Glomerular visceral epithelial cell (primary cell): ENCODE results near the gene SORCS1.

Experiments used
- DNase-seq: peaks from one replicate; pipeline ENCODE4 v3.0.0-alpha.2; 2016; ENCODE audit errors: extremely low spot score

Gene SORCS1

DNA sequence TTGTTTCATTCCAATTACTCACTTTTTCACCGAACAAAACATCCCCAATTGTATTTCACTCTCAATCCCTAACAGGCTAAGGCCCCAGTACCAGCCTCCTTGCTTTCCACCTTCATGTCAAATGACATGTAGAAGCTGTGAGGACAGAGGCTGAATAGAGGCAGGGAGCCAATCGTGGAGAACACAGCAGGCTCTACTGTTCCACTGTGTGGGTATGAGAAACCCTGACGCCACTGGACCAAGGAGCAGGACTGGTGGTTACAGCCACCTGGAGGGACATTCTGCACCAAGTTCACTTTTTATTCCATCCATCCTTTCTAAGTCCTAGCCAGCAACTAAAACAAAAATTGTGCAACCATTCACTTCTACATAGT is 502.8 kb downstream of the SORCS1 start:
- no peak for DNase-seq

DNA sequence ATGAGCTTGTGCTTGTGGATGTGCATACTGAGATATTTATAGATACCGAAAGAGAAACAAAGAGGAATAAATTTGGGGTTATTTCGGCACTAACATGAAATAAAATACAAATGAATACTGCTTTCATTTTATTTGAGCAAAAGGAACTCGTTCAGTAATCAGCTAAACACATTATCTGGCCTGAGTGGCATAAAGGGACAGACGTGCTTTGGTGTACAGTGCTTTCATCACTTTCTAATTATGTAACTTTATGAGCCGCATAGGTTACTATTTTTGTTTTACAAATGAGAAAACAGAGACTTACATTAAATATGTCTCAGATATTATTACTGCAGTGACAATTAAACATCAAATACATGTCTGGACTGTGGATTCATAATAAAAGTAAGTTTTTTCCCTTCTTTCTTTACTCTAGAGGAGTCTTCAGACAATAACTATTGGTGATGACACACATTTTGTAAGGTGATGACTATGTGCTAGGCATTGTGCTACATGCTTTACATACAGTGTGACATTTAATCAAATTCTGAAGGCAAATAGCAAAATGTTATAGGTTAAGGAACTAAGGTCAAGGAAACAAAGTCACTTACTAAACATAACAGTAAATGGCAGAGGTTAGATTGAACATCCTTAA is 503.3 kb downstream of the SORCS1 start:
- DNase-seq, result no peak

DNA sequence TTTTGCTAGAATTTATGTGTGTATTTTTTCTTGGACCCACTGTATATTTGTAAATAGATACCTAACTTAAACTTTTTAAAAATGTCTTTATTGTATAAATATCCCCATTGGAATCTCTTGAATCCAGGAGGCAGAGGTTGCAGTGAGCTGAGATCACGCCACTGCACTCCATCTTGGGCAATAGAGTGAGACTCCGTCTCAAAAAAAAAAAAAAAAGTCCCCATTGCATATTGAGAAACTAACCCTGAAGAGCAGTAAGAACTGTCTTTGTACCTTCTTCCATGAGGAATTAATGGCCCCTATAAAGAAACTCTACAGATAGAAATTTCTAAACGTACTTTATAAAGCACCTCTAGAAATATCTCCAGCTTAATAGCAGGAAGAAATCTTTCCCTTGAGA is 504.0 kb downstream of the SORCS1 start:
- DNase-seq, result no peak

DNA sequence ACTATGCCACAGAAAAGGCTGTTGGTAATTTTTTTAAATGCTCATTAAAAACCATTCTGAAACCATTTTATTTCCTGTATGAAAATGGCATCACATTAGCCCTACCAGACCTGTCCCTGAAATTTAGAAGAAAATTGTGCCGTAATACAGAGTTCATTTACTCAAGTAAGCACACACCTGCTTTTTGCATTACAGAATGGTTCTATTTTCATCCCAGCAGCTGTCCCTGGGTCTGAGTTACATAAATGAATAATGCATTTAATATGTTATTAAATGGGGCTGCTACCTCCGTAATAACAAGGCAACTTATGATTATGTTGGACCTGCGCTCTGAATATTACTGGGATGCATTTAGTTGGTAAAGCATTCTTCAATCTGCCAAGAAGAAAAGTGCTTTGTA is 508.9 kb downstream of the SORCS1 start:
- DNase-seq, result no peak

DNA sequence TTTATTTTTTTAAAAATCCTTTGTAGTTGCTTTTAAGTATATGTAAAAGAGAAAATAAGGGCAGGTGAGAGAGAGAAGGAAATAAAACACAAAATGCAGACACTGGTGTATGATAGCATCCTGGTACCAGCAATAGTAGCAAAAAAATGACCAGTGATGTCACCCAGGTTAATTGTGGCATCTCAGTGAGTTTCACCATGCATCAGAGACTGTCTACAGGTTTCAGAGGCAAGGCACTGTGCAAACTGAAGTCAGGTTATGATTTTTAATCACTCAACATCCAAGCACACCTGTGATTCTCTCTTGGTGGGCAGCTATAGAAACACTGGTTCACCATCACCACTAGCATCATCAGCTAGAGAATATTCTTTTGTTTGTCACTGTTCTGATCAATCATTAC is 509.3 kb downstream of the SORCS1 start:
- DNase-seq, result no peak

DNA sequence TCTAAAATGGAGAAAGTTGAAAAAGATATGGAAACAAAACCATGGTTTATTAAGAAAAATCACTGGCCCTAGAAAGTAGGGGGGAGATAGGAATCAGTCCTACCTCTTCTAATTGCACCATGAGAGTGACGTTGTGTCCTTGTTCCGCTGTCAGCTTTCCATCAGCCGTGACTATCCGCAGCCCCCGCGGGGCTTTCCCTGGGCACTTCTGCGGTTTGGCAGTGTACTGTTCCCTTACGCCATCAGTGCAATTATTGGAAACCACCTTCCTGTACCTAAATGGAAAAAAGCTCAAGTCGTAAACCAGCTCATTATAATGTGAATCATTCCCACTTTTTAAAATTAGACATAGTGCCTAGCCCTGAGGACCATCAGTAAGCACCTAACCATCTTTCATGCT is 512.2 kb downstream of the SORCS1 start:
- no peak for DNase-seq

DNA sequence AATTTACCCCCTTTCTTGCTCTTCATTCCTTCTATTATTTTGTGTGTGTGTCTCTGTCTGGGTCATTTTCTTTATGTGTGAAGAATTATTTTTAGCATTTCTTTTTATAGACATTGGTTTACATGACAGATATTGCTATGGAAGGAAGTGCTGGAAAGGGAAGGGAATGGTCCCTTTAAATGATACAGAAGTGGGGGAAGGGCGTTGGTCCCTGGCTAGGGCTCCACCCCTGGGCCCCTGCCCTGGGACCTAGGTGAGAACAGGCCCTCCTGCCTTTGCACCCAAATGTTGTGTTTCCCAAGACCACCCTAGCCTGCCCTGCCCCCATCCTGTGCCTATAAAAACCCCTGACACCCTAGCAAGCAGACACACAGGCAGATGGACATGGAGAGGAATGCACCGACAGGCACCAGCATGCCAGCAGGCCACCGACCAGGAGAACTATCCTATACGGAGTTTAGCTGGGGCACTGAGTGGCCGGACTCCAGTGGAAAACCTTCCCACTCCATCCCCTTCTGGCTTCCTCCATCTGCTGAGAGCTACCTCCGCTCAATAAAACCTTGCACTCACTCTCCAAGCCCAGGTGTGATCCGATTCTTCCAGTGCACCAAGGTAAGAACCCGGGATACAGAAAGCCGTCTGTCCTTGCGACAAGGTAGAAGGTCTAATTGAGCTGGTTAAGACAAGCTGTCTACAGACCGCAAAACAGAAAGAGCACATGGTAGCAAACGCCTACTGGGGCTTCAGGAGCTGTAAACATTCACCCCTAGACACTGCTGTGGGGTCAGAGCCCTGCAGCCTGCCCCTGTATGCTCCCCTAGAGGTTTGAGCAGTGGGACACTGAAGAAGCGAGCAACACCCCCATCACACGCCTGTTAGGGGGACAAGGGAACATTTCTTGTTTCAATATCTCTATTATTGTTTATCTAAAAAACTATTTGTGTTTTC is 515.7 kb downstream of the SORCS1 start:
- DNase-seq, result no peak

DNA sequence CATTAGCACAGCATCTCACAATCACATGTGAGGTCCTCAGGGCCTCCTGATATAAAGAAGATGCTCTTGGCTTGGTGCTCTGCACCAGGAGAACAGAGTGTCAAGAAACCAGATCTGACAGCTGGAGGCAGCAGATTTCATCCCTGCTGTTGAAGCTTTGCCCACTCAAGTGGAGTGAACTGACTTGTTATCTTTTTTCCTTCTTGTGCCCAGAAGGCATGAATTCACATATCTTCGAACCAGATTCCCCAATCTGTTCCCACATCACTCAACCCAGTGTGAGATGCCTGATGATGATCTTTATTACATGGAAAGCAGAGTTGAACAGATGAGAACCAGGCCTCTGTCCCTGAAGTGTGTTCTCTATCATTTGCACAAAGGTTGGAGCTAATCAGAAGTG is 521.0 kb downstream of the SORCS1 start:
- no peak for DNase-seq

DNA sequence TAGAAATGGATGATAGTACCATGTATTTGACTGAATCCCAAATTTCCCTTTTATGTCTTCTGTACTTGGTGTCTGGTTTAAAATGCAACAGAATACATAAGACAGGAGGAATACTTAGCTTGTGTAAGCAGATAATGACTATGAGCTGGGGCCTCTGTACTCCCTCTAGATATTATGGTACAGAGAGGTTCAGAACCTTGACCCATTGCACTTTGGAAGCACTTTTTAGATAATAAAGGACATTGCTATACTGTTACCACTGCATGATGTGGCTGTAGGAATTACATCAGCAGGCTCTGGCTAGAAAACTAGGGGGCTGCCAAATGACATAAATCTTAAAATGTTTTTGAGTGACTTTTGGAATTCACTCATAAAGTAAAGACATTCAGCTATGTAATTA is 526.6 kb downstream of the SORCS1 start:
- no peak for DNase-seq

DNA sequence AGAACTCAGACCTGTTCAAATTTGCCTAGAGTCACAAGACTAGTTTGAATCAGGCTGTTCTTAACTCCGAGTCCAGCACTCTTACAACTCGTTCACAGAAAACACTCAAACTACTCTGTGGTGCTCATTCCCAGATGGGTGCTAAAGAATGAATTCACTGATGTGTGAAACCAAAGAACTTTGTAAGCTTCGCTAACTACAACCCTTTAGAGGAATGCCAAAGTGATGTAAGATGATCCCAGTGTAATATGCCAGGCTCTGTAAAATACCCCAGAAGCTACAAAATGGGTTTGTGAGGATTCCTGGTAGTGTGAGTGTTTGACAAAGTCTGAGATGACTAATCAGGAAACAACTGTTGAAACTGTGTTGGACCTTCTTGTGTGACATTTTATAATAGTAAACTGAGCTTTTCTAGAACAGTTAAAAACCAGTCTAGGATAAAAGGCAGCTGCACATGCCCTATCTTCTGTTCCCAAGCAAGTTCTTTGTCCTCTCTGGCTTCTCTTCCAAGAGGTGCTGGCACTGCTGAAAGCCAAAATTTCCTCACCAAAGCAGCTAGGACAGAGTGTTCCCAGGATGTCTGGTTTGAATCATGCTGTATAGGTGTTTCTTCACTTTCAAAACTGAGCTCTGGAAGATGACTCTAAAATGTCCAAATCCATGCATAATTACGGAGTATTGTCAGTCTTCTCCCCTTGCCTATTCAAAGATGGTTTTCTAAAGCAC is 527.6 kb downstream of the SORCS1 start:
- DNase-seq, result no peak

DNA sequence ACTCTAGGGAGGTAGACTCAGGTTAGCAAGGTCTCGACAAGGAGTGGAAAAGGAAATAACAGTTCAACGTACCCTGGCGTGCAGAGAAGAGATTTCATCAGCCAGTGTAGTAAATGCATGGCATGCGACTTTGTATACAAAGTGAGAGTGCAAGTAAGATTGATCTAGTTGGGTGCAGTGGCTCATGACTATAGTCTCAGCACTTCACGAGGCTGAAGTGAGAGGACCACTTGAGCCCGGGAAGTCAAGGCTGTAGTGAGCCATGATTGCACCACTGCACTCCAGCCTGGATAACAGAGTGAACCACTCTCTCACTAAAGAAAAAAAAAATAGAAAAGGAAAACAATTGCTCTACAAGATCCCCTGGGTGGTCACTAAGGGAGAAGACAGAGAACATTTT is 528.6 kb downstream of the SORCS1 start:
- DNase-seq, result no peak

DNA sequence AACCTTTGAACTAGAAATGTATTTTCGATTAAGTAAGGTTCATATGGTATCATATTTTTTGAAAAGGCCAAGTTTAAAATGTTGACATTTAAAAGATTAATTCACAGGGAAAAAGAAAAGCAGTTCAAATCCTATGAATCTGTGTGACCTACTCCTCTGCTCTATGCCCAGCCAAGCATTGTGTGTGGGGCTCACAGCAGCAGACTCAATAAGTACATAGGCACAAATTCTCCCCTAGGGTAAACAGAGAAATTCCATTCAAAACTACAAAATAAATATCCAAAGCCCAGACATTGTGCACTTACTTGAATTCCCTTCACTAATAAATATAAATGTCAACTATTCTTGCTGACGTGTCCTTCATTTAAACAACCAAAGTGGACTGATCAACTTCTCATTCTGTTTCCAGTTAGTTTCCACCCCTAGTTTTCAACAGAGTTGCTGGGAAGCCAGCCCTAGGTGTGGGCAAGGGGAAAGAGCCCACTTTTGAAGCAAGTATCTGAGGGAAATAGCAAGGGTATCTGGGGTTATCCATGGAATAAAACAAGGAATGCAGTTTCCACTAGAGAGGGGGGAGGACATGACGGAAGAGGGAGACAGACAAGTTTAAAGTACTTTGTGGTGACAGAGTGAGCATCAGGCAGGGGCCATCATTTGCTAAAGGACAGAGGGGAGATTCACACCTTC is 533.3 kb downstream of the SORCS1 start:
- no peak for DNase-seq

DNA sequence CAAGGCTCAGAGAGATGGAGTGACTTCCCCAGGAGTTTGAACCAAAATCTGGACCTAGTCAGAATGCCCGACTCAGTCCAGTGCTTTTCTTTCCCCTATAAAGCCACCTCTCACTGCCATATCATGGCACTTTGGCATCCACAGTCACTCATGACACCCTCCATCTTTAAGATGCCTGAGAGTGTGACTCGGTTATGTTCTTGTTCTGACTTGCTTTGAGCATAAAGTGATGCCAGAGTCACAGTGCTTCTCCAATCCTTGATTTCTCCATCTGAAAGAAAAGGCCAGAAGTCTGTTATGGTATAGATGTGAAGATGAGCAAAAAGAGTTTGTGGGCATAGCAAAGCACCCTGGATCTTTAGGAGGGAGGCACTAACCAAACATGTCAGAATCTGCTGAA is 538.1 kb downstream of the SORCS1 start:
- DNase-seq, result no peak

DNA sequence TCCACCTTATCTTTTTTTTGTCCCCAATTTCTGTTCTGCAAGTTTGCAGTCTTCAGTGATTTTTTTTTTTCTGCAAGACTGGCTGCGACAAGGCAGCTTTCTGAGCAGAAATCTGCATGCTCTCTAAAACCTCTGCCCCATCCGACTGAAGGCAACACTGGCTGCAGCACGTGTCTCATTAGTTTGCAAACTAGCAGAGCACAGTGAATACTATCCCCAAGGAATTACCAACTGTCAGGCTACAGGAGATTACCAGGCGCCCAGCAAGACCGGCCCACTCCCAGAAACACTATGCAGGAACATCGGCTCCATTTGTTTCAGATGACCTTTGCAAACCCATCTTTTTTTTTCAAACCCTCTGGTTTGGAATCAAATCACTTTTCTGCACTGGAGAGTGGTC is 538.8 kb downstream of the SORCS1 start:
- DNase-seq, result no peak

DNA sequence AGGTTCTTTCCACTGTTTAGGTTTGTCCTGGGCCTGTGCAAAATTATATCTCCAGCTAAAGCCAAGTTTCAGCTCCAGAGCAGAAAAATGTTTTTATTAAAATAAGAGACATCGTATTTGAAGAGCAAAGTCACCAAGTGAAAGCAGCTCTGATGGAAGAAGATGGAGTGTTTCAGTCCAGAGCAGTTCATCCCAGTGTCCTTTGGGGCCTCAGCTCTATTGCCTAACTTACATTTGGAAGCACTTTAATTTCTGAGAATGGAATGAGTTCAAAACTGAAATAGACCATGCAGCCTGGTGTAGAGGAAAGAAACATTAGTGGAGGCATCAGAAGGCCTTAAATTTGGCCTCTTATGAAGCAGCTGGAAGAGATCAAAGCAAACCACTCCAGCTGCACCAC is 545.2 kb downstream of the SORCS1 start:
- DNase-seq, result no peak

DNA sequence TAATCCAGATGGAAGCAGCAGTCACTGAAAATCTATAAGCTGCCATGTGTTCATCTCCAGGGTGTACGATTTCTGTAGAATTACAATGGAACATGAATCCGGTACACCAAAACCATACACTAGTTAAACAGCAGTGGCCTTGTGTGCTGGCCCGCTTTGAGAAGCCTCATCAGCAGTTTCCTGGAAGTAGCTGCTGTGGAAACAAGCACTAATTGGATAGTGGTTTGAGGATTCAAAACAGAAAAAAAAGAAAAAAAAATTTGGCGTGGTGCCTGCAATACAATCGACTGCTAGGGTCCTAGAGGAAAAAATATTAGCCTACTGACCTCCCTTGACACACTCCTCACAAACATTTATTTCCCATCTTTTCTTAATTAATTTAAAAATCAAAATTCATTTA is 545.9 kb downstream of the SORCS1 start:
- no peak for DNase-seq

DNA sequence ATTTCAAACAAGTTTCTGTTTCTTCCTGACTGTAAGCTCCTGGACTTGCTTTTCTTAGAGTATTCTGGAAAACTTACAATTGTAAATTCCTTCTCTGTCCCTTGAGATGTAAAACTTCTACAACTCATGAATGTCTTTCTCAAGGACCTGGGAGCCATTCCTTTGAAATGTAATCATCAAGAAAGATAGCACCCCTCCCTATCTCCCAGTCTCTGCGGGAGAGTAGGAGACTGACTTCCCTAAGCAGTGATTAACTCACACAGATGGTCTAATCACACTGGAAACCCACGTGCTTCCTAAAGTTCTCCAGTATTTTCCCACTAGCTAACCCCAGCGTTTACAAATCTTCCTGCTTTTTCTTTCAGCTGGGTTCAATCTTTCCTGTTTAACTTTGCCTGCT is 549.4 kb downstream of the SORCS1 start:
- DNase-seq, result no peak

DNA sequence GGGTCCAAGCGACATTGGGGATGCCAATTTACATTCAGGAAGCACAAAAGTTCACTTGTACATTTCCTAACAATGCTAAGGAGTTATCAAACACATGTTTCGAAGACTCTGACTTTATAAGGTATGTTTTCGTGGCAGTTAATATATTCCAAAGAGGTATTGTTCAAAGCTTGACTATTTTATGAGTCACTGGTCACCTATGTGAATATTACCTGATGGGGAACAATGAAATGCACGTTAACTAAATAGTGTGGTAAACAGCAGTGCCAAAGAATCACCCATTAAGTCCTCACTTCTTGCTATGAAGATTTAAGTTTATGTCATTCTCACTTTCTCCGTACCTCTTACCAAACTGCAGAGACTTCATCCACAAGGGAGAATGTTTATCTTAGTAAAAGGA is 550.2 kb downstream of the SORCS1 start:
- DNase-seq, result no peak

DNA sequence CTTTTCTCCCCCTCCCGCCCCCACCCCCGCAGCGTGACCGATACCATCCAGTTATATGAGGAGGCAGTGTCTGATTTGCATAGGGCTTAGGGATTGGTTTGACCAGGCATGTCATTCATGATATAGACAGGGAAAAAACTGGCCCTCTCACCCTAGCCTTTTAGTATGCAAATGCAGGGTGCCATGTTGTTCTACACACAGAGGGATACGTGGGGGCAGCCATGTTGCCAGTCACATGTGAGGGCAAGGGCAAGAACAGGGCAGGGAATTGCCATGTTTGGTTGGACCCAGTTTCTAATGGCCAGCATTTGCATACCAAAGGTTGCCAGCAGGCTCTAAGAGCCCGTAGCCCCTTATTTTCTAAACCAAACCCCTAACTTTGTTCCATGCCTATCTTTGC is 552.1 kb downstream of the SORCS1 start:
- DNase-seq, result no peak

DNA sequence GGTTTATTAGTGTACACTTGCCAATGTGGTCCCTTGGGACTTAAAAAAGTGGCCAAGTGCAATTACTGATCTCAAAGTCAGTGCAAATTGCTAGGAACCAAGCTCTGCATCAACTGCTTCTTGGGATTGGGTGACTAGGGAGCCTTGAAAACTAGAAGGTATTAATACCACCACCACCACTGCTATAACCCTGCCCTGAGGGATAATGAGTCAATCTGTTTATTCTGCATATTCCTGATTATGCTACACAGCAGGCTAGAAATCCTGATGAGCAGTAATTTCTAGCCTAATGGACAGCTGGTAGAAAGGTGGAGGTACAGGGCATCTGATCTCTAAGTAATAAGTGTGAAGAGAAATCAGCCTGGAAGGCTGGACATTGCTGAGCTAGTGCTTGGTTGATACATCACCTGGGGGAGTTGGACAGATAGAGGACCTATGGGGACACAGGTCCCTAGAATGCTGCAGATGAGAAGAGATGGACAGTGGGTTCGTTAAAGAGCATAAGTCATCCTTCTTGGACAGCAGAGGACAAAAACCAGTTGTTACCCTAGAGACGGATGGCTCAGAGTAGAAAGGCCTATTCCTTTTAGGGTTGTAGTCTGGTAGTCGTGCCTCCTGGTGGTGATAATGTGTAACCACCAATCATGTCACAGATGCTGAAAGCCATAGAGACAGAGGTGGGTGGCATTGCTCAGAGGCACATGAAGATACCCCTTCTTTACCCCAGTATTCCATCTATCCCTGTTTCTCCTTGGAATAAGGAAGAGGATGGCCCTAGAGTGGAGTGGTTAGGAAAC is 554.8 kb downstream of the SORCS1 start:
- DNase-seq, result no peak

DNA sequence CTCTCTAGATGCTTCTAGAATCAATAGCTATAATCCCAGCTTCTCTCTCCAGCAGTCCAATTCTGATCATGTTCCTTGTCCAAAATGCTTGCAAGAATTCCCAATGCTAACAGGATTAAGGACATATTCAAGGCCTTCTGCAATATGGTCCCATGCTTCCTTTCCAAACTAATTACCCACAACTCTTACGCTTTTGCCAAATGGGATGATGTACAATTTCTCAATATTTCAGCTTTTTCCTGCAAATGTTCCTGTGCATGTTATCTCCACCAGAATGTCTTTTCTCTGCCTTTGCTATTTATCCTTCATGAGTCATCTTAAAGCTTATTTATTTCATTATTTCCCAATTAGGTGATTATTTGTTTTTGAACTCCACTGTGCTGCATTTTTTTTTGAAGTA is 556.4 kb downstream of the SORCS1 start:
- no peak for DNase-seq
